Spleen (tissue), 7 donors: ENCODE measurements around the gene DKK3.

Experiments used
- POLR2A ChIP-seq, 3 donors: fragments of 450-650 bp; IDR thresholded peaks; one replicate each; pipeline ENCODE4 v1.5.1; 2017; ENCODE audit warnings: antibody characterized with exemption in 3 of 3, mild to moderate bottlenecking in 1 of 3
- TF ChIP-seq, protein P1 (sequence below), 11 experiments: fragments of 200-600 bp in 7 of 11; fragments of 450-650 bp in 4 of 11; sonication (generic) in 4 of 11; IDR thresholded peaks in 8 of 11; conservative IDR thresholded peaks in 3 of 11; 1 replicate in 7 of 11; 2 replicates in 4 of 11; pipeline versions ENCODE4 v1.4.0 to v1.8.0; 2016 to 2021; ENCODE audit warnings: antibody characterized with exemption in 11 of 11, inconsistent platforms in 4 of 11, mild to moderate bottlenecking in 1 of 11
- donor health status: DM: no; HTN: no; CAD: no; lungs with moderate emphysema.
- donor health status: DM: no; HTN: no; CAD: no.
- donor health status: DM: no; HTN: no; CAD: no.

DNA sequence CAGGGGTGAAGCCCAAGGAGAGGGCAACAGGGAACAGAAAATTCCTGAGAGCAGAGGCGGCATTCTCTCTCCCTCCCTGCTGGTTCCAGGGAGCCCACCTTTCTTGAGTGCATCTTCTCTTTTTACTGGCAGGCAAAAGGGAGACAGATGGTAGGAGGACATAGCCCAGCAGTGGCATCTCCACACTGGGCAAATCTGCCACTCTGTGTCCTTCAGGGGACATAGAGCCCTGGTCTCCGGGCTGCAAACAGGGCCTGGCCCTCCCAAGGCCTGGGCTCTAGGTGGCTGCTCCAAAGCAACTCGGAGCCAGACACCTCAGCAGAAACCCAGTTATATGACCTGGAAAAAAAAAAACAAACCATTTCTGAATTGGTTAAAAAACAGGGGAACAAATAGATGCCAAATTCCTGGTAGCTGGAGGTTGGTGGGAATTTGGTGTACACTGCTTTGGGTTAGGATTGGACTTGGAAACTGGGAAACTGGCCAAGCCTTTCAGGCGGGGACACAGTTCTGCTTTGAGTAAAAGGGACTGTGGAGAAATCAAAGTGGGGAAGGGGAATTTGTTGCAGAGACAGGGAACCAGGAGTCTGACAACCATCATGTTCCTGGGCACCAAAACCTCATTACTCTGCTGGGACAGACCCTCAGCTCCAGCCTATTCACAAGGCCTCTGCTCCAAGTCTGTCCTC, 23.6 kb upstream of the DKK3 start:
- TF ChIP-seq, protein P1, sequence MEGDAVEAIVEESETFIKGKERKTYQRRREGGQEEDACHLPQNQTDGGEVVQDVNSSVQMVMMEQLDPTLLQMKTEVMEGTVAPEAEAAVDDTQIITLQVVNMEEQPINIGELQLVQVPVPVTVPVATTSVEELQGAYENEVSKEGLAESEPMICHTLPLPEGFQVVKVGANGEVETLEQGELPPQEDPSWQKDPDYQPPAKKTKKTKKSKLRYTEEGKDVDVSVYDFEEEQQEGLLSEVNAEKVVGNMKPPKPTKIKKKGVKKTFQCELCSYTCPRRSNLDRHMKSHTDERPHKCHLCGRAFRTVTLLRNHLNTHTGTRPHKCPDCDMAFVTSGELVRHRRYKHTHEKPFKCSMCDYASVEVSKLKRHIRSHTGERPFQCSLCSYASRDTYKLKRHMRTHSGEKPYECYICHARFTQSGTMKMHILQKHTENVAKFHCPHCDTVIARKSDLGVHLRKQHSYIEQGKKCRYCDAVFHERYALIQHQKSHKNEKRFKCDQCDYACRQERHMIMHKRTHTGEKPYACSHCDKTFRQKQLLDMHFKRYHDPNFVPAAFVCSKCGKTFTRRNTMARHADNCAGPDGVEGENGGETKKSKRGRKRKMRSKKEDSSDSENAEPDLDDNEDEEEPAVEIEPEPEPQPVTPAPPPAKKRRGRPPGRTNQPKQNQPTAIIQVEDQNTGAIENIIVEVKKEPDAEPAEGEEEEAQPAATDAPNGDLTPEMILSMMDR (IDR thresholded peaks at IDR 0.05 in 8 of 11, conservative IDR thresholded peaks at IDR 0.05 in 3 of 11), result no peak
- TF ChIP-seq POLR2A (IDR thresholded peaks at IDR 0.05), result no peak
